Measurements from ENCODE around the gene IARS2.
"Not testable (repeated sequence)": the region's sequence is repeated elsewhere in the genome, so short reads cannot be mapped to it uniquely, and the experiment has no call there.

The IARS2 gene

GRCh38 chr1:220112600-220112999, 18.7 kb downstream of the IARS2 start:
- DNase-seq (ENCODE audit: low spot score), result not testable (repeated sequence)

GRCh38 chr1:220113136-220113695, 19.3 kb downstream of the IARS2 start:
- DNase-seq (ENCODE audit: low spot score), result peak; percentile 12

- no peak for DNase-seq (ENCODE audit: low spot score)
Observed at GRCh38 chr1:220119043-220119512, 25.1 kb downstream of the IARS2 start.

- DNase-seq (ENCODE audit: low spot score), result no peak
Observed at GRCh38 chr1:220121791-220122530, 28.0 kb downstream of the IARS2 start.

- DNase-seq (ENCODE audit: low spot score), result no peak
Observed at GRCh38 chr1:220123066-220123465, 29.1 kb downstream of the IARS2 start.

- DNase-seq (ENCODE audit: low spot score), result no peak
Observed at GRCh38 chr1:220123889-220124288, 30.0 kb downstream of the IARS2 start.

- no peak for DNase-seq (ENCODE audit: low spot score)
Observed at GRCh38 chr1:220124542-220124941, 30.6 kb downstream of the IARS2 start.

GRCh38 chr1:220127076-220127475, 33.1 kb downstream of the IARS2 start:
- no peak for DNase-seq (ENCODE audit: low spot score)

GRCh38 chr1:220129479-220130210, 35.7 kb downstream of the IARS2 start:
- no peak for DNase-seq (ENCODE audit: low spot score)

GRCh38 chr1:220135755-220136154, 41.8 kb downstream of the IARS2 start:
- no peak for DNase-seq (ENCODE audit: low spot score)

- no peak for DNase-seq (ENCODE audit: low spot score)
Observed at GRCh38 chr1:220137019-220137786, 43.3 kb downstream of the IARS2 start.

- DNase-seq (ENCODE audit: low spot score), result no peak
Observed at GRCh38 chr1:220139966-220140365, 46.0 kb downstream of the IARS2 start.

GRCh38 chr1:220144051-220144450, 50.1 kb downstream of the IARS2 start:
- peak; percentile 53 for DNase-seq (ENCODE audit: low spot score)

- DNase-seq (ENCODE audit: low spot score), result no peak
Observed at GRCh38 chr1:220149742-220150141, 55.8 kb downstream of the IARS2 start.

GRCh38 chr1:220151454-220151853, 57.5 kb downstream of the IARS2 start:
- DNase-seq (ENCODE audit: low spot score), result no peak

GRCh38 chr1:220153147-220153546, 59.2 kb downstream of the IARS2 start:
- DNase-seq (ENCODE audit: low spot score), result no peak

- DNase-seq (ENCODE audit: low spot score), result no peak
Observed at GRCh38 chr1:220156620-220157146, 62.8 kb downstream of the IARS2 start.

- no peak for DNase-seq (ENCODE audit: low spot score)
Observed at GRCh38 chr1:220157738-220158137, 63.8 kb downstream of the IARS2 start.

GRCh38 chr1:220158530-220158929, 64.6 kb downstream of the IARS2 start:
- DNase-seq (ENCODE audit: low spot score), result not testable (repeated sequence)

GRCh38 chr1:220159041-220159440, 65.1 kb downstream of the IARS2 start:
- no peak for DNase-seq (ENCODE audit: low spot score)

- DNase-seq (ENCODE audit: low spot score), result no peak
Observed at GRCh38 chr1:220160027-220160426, 66.1 kb downstream of the IARS2 start.

- no peak for DNase-seq (ENCODE audit: low spot score)
Observed at GRCh38 chr1:220164116-220164515, 70.2 kb downstream of the IARS2 start.
